Activated CD8-positive, alpha-beta memory T cell treated with anti-CD3 and anti-CD28 coated beads for 4 hours (primary cell): ENCODE results near the gene NGLY1.

Source experiments
- DNase-seq, 2 donors: peaks; one replicate each; pipeline ENCODE4 v3.0.0-alpha.2; 2020; ENCODE audit warnings: low read depth in 2 of 2

Gene NGLY1

DNA sequence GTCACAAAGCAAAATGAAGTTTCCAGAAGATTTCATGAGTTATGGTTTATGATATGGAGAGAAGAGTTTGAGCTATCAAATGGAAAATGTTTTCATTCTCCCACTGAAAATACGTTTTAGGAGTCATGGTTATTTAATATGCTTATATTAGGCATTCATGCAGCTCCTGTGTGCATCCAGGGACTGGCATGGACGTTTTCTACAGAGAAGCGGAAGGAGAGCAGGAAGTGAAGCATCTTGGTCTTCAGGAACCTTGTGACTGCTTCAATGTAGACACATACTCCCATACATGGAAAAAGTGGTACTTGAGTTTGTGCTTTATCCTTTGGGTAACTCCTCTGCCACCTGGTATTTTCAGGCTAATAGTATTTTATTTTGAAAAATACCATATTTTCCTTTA, 75.2 kb downstream of the NGLY1 start:
- DNase-seq, result no peak

- no peak for DNase-seq
Measured at GRCh38 chr3:25707268-25707926, 75.8 kb downstream of the NGLY1 start.

DNA sequence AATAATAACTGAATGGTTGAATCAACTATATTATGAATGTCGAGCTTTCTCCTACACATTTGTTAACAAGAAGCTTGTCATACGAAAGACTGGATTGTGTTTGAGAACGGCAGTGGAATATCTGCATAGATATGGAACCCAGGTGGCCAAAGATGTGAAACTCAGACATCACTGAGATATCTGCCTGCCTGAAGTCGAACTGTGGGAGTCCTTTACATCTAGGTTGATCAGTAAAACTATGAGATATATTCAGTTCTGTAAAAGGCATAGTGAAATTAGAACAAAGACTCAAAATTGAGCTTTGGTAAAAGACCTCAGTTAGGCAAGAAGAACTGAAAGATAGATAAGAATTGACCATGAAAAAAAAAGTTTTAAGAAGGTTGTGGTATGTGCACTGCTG, 77.0 kb downstream of the NGLY1 start:
- no peak for DNase-seq

DNA sequence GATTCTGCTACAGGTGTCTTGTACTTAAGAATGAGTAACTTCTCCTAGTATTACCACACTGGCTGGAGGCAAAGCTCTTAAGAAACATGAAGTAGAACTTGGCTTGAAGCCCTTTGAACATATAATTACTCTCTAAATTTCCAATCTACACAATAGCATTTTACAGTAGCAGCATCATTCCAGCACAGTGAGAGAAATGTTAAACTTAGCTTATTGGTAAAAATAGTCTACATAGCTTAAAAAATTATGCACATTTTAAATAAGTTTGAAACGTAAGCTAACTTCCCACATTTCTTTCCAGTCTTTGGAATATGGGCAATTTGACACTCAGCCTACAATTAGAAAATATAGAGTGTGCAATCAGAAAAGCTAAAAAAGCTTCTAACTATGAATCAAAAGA, 85.7 kb downstream of the NGLY1 start:
- DNase-seq, result no peak

DNA sequence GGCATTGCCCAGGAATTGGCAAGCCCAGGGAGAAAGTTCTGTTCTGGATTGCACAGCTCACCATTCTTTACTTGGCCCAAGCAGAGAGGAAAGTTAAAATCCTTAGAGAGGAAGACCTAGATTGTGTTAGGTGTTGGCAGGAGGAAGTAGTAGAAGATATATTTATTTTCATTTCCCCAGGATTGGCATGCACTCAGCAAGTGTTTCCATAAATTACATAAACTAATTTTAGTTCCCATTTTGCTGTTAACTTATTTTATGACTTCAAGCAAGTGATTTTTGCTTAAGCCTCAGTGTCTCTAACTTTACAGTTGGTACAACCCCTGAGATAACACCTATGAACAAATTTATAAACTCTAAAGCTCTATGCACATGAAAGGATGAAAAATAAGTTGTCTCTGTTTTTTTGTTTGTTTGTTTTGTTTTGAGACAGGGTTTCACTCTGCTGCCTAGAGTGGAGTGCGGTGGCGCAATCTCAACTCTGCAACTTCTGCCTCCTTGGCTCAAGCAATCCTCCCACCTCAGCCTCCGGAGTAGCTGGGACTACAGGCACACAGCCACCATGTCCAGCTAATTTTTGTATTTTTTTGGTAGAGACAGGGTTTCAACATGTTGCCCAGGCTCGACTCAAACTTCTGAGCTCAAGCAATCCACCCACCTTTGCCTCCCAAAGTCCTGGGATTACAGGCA, 87.4 kb downstream of the NGLY1 start:
- DNase-seq, result no peak

DNA sequence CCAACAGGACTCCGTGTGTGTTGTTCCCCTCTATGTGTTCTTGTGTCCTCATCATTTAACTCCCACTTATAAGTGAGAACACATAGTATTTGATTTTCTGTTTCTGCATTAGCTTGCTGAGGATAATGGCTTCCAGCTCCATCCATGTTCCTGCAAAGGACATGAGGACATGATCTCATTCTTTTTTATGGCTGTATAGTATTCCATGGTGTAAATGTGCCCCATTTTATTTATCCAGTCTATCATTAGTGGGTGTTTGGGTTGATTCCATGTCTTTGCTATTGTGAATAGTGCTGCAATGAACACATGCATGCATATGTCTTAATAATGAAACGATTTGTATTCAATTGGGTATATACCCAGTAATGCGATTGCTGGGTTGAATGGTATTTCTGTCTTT, 90.0 kb downstream of the NGLY1 start:
- DNase-seq, result no peak

DNA sequence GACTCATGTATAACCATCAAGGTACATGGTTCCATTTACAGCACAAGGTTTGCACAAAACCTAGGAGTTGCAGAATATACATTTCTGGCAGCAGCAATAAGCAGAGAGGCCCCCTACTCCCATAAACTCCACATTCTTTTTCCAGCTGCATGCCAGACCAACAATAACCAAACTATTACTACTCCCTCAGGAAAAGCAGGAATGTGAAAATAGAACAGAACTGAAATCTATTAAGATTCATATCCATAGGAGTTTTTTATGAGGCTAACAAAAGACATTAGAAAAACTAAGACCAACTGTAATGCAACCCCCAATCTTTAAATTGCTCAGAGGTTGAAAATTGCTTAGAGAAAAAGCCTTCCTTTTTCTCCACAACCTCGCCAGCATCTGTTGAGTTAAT, 90.9 kb downstream of the NGLY1 start:
- DNase-seq, result no peak

DNA sequence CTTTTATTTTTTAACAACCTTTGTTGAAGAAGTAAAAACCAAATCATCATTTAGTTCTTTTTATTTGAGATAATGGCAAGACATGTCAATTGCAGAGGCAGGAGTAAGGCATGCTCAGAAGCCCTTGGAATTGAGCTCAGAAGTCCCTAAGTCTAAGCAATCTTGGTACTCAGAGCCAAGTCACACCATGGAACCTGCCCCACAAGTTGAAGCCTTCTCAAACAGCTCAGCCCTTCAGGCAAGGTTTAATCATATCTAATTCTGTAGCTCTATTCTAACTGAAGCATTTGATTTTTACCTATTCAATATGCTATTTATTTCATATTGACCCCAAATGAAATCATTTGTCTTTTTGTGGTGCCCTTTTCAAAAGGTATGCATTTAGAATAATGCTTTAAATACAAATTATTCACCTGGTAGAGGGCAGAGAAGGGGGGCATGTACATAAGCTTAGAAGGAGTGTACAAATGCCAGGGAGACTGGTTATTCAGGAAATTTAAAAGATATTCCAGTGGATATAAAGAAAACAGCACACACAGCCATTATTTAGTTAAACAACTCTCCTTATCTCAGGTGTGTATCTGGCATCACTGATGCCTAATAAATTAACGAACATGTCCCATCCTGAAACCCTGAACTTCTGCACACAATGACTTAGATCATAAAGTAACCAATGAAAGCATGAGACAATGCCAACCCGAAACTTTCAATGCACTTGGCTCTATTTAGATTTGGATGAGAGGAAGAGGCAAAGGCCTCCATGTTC, 92.3 kb downstream of the NGLY1 start:
- DNase-seq, result no peak

DNA sequence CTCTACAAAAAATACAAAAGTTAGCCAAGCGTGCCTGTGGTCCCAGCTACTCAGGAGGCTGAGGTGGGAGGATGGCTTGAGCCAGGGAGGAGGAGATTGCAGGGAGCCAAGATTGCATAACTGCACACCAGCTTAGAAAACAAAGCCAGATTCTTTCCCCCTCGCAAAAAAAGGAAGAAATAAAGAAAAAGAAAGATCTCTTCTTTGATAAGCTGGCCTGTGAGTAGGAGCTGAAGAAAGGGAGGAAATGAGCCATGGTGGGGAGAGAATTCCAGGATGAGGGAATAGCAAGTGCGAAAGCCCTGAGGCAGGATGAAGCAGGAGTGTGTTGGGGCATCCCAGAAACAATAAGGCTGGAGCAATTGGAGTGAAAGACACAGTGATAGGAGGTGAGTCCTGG, 94.0 kb downstream of the NGLY1 start:
- no peak for DNase-seq

GRCh38 chr3:25687742-25688141, 95.5 kb downstream of the NGLY1 start:
- DNase-seq, result no peak

DNA sequence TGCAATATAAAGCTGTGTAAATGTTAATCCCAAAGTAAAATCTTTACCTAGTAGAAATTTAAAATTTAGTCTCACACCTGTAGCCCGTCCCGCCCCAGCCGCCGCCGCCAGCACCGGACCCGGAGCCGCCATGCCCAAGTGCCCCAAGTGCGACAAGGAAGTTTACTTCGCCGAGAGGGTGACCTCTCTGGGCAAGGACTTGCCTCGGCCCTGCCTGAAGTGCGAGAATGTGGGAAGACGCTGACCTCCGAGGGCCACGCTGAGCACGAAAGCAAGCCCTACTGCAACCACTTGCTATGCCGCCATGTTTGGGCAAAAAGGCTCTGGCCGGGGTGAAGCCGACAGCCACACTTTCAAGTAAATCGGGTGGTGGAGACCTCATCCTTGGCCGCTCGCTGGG, 96.5 kb downstream of the NGLY1 start:
- no peak for DNase-seq

- no peak for DNase-seq
Measured at GRCh38 chr3:25683882-25684281, 99.4 kb downstream of the NGLY1 start.

DNA sequence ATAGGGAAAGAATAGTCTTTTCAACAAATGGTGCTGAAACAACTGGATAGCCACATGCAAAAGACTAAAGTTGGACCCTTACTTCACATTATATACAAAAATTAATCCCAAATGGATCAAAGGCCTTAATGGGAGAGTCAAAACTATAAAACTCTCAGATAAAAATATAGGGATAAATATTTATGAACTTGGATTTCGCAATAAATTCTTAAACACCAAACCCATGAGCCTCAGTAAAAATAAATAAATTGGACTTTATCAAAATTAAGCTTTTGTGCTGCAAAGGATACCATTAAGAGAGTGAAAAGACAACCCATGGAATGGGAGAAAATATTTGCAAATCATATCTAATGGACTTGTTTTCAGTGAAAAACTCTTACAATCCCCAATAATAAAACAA, 99.8 kb downstream of the NGLY1 start:
- DNase-seq, result no peak

GRCh38 chr3:25679642-25680302, 103.5 kb downstream of the NGLY1 start:
- no peak for DNase-seq

DNA sequence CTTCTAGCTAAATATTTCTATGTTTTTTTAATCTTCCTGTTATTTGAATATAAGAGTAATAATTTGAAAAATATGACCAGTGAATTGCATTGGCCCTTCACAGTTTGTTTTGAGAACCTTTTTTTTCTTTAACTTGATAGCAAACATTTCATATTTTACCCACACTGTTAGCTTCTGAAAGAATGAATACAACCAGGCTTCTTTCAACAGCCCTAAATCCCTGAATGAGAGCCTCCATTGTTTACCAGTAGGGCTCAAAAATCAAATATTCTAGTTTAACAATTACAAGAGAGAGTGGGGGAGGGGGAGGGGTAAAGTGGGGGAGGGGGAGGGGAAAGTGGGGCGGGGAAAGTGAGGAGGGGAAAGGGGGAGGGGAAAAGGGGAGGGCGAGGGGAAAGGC, 104.1 kb downstream of the NGLY1 start:
- no peak for DNase-seq

GRCh38 chr3:25678581-25678980, 104.7 kb downstream of the NGLY1 start:
- DNase-seq, result no peak

DNA sequence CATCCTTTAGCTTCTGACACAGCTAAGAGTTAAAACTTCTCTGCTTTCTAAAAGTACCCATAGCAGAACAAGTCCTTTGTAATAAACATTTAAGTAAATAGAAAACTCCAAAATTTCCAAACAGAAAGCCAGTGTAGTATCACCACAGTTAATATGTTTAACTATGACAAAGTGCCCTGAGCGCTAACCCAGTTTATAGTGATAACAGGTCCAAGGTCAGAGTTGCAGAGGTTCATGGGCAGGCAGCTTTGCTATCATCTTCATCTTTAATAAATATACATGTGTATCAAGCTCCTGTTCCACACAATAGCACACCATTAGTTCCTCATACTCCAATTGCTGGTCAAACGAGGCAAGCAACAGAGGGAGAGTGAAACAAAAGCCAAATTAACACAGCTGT, 106.1 kb downstream of the NGLY1 start:
- no peak for DNase-seq

GRCh38 chr3:25674670-25675069, 108.6 kb downstream of the NGLY1 start:
- DNase-seq, result no peak

GRCh38 chr3:25673738-25674298, 109.4 kb downstream of the NGLY1 start:
- no peak for DNase-seq
